Caco-2 (cell line): ENCODE data around the gene PLCXD3. TPM values are rescaled to one million over a fixed set of nuclear protein-coding genes. Genes with fewer than 3 reads are reported as not detected.

ENCODE experiments used
- BruUV-seq: library from RNA; stranded (reverse); fragments of 400-500 nt; replicated peaks from 2 replicates; lab custom pipeline; 2021; lab: Mats Ljungman, UMichigan
- CTCF ChIA-PET: fragments of 300-600 bp; sonication (Branson Sonifier 250); formaldehyde crosslinking; loops from one replicate; lab custom pipeline; 2022; ENCODE audit warnings: antibody characterized with exemption; lab: Charles Lee
- POLR2A ChIA-PET: fragments of 300-600 bp; sonication (Branson Sonifier 250); formaldehyde crosslinking; loops from one replicate; lab custom pipeline; 2022; ENCODE audit warnings: antibody characterized with exemption; lab: Charles Lee
- DNase-seq, 2 experiments: peaks; one replicate each; pipeline versions ENCODE4 v3.0.0 to v3.0.0-alpha.2; 2020 to 2022
- H3K27me3 ChIP-seq: replicated peaks from 2 replicates; pipeline ENCODE4 v1.6.0; 2011; ENCODE audit warnings: low read length; ENCODE audit not compliant: control insufficient read depth, insufficient read depth
- H3K36me3 ChIP-seq: 2 replicates; pipeline ENCODE4 v1.5.1; 2011; ENCODE audit warnings: low read length; ENCODE audit not compliant: control insufficient read depth, insufficient read depth
- H3K4me1 ChIP-seq: fragments of 250-450 bp; sonication (Bioruptor Pico); 2 replicates; pipeline ENCODE4 v1.5.1; 2020; ENCODE audit warnings: mild to moderate bottlenecking
- H3K4me3 ChIP-seq: 2 replicates; pipeline ENCODE4 v1.5.1; 2011; ENCODE audit warnings: low read depth, mild to moderate bottlenecking, control low read depth, low read length
- H3K9me3 ChIP-seq: fragments of 250-450 bp; sonication (Bioruptor Pico); 2 replicates; pipeline ENCODE4 v1.5.1; 2020; ENCODE audit warnings: mild to moderate bottlenecking, moderate library complexity
- H3K27ac Mint-ChIP-seq: one replicate; pipeline ENCODE4 v1.8.0; 2022; ENCODE audit warnings: mixed read lengths; ENCODE audit not compliant: unreplicated experiment
- H3K27me3 Mint-ChIP-seq: one replicate; pipeline ENCODE4 v1.8.0; 2022; ENCODE audit warnings: mixed read lengths; ENCODE audit not compliant: insufficient read depth, unreplicated experiment
- H3K36me3 Mint-ChIP-seq: one replicate; pipeline ENCODE4 v1.8.0; 2022; ENCODE audit warnings: mild to moderate bottlenecking, mixed read lengths; ENCODE audit not compliant: insufficient read depth, unreplicated experiment
- H3K4me1 Mint-ChIP-seq: one replicate; pipeline ENCODE4 v1.8.0; 2022; ENCODE audit warnings: low read depth, mixed read lengths; ENCODE audit not compliant: unreplicated experiment
- H3K4me3 Mint-ChIP-seq: one replicate; pipeline ENCODE4 v1.8.0; 2022; ENCODE audit warnings: mild to moderate bottlenecking, moderate library complexity, mixed read lengths; ENCODE audit not compliant: unreplicated experiment
- H3K9me3 Mint-ChIP-seq: one replicate; pipeline ENCODE4 v1.8.0; 2022; ENCODE audit warnings: mixed read lengths; ENCODE audit not compliant: unreplicated experiment
- intact Hi-C: fragments of 100-400 bp; cut with micrococcal nuclease; formaldehyde crosslinking; loops from one replicate; pipeline ENCODE4 v1.10.0; 2022; ENCODE audit not compliant: unreplicated experiment
- total RNA-seq: library from RNA; stranded (reverse); gene quantifications from 2 replicates; pipeline ENCODE4 v1.2.3, GENCODE V29; 2022
- TF ChIP-seq, protein P1 (sequence below), 2 experiments: fragments of 200-600 bp in 1 of 2; IDR thresholded peaks; 1 replicate in 1 of 2; 2 replicates in 1 of 2; pipeline versions ENCODE4 v1.5.1 to v1.8.0; 2011 to 2022; ENCODE audit warnings: antibody characterized with exemption in 1 of 2, control low read depth in 1 of 2, inconsistent platforms in 1 of 2, low read depth in 1 of 2, low read length in 1 of 2, mild to moderate bottlenecking in 1 of 2, moderate library complexity in 1 of 2; ENCODE audit not compliant: insufficient read depth in 1 of 2, severe bottlenecking in 1 of 2, unreplicated experiment in 1 of 2

PLCXD3 gene
- total RNA-seq, 1 experiment from 2014 or later: 0.20 TPM

DNA sequence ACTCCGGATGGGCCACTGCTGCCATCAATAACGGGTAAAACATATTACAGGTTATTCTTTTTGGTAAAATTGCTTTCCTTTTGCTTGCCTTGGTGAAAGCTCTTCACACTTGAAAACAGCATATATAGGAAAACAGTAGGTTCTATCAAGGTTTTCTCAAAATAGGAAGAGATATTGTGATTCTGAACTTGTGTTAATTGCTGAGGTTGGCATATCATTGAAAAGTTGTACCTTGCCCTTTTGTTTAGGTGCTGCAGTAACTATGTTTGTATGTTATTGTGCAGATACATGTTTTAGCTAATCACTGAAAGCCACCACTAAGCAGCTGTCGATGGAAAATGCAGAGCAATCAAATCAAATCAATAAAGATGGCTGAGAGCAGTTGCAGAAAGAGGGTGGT, 219.1 kb downstream of the PLCXD3 start:
- CTCF ChIA-PET: no interaction called here
- Histone ChIP-seq H3K36me3 (no peaks in the 10 kb centered on the region), H3K27me3 (no peaks in the 10 kb centered on the region), H3K9me3 (no peaks in the 10 kb centered on the region), H3K4me1 (no peaks in the 10 kb centered on the region), H3K4me3 (no peak overlapping the region)
- no TSS peak for BruUV-seq
- Mint-ChIP-seq H3K9me3 (peaks cover 32% of the 10 kb centered on the region), H3K4me1 (no peaks in the 10 kb centered on the region), H3K27me3 (no peaks in the 10 kb centered on the region), H3K4me3 (no peak overlapping the region), H3K27ac (no peak overlapping the region), H3K36me3 (no peaks in the 10 kb centered on the region)
- intact Hi-C loops: no loop called here
- no peak for DNase-seq
- POLR2A ChIA-PET: no interaction called here
- TF ChIP-seq, protein P1, sequence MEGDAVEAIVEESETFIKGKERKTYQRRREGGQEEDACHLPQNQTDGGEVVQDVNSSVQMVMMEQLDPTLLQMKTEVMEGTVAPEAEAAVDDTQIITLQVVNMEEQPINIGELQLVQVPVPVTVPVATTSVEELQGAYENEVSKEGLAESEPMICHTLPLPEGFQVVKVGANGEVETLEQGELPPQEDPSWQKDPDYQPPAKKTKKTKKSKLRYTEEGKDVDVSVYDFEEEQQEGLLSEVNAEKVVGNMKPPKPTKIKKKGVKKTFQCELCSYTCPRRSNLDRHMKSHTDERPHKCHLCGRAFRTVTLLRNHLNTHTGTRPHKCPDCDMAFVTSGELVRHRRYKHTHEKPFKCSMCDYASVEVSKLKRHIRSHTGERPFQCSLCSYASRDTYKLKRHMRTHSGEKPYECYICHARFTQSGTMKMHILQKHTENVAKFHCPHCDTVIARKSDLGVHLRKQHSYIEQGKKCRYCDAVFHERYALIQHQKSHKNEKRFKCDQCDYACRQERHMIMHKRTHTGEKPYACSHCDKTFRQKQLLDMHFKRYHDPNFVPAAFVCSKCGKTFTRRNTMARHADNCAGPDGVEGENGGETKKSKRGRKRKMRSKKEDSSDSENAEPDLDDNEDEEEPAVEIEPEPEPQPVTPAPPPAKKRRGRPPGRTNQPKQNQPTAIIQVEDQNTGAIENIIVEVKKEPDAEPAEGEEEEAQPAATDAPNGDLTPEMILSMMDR (IDR thresholded peaks at IDR 0.05; ENCODE audit: insufficient read depth in 1 of 2, low read depth in 1 of 2, low read length in 1 of 2, severe bottlenecking in 1 of 2, unreplicated experiment in 1 of 2): no peak

DNA sequence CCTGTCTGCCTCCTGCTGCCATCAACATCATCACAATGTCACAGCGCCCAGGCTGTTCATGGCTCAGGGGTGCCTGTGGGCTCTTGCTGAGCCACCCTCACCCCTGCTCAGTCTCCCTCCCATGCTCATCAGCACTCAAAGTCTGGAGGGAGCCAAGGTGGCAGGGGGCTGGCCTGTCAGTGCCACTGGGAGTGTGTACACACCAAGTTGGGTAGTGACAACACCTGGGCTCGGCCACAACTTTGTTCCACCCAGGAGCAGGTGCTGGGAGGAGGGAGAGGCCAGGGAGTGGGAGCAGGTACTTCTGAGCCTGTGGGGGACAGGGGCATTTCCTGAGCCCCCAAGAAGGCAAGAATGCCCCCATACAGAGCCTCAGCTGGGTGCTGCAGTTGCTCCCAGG, 219.6 kb downstream of the PLCXD3 start:
- no peak for DNase-seq
- no peaks in the 10 kb centered on the region for H3K36me3 ChIP-seq
- CTCF ChIA-PET: no interaction called here
- no peaks in the 10 kb centered on the region for H3K4me1 Mint-ChIP-seq
- H3K4me3 Mint-ChIP-seq: no peak overlapping the region
- no peaks in the 10 kb centered on the region for H3K9me3 ChIP-seq
- POLR2A ChIA-PET: no interaction called here
- no peak overlapping the region for H3K27ac Mint-ChIP-seq
- intact Hi-C loops: no loop called here
- no TSS peak for BruUV-seq
- no peaks in the 10 kb centered on the region for H3K27me3 ChIP-seq
- no peak overlapping the region for H3K4me3 ChIP-seq
- TF ChIP-seq, protein P1 (IDR thresholded peaks at IDR 0.05; ENCODE audit: insufficient read depth in 1 of 2, low read depth in 1 of 2, low read length in 1 of 2, severe bottlenecking in 1 of 2, unreplicated experiment in 1 of 2): no peak
- H3K9me3 Mint-ChIP-seq: peaks cover 32% of the 10 kb centered on the region
- no peaks in the 10 kb centered on the region for H3K36me3 Mint-ChIP-seq
- no peaks in the 10 kb centered on the region for H3K4me1 ChIP-seq
- no peaks in the 10 kb centered on the region for H3K27me3 Mint-ChIP-seq

DNA sequence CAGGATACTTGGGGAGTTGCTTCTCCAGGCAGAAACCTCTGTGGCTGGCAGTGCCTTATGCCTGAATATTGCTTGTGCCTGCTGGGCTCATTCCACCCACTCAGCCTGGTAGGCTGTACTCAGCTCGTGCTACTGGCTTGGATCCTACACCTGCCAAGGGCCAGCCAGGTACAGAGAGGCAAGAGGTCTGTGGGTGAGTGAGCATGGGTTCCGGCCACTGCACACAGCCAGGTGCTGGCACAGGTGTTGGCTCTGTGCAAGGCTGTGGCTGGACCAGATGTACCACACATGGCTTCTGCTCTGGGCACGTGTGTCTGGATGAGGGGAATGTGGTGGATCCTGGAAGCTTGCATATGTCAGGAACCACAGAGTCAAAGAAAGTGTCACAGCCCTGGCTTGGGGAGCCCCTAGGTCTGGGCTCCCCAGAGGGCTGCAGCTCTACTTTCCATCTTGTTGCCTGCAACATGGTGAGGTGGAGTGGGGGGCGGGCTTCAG, 220.4 kb downstream of the PLCXD3 start:
- H3K4me3 ChIP-seq: no peak overlapping the region
- H3K4me3 Mint-ChIP-seq: no peak overlapping the region
- CTCF ChIA-PET: no interaction called here
- intact Hi-C loops: no loop called here
- H3K9me3 ChIP-seq: no peaks in the 10 kb centered on the region
- H3K9me3 Mint-ChIP-seq: peaks cover 32% of the 10 kb centered on the region
- no peaks in the 10 kb centered on the region for H3K36me3 ChIP-seq
- no peaks in the 10 kb centered on the region for H3K4me1 Mint-ChIP-seq
- no peak overlapping the region for H3K27ac Mint-ChIP-seq
- H3K27me3 Mint-ChIP-seq: no peaks in the 10 kb centered on the region
- no peaks in the 10 kb centered on the region for H3K27me3 ChIP-seq
- no peak for DNase-seq
- BruUV-seq: no TSS peak
- TF ChIP-seq, protein P1 (IDR thresholded peaks at IDR 0.05; ENCODE audit: insufficient read depth in 1 of 2, low read depth in 1 of 2, low read length in 1 of 2, severe bottlenecking in 1 of 2, unreplicated experiment in 1 of 2): no peak
- H3K4me1 ChIP-seq: no peaks in the 10 kb centered on the region
- POLR2A ChIA-PET: no interaction called here
- H3K36me3 Mint-ChIP-seq: no peaks in the 10 kb centered on the region
